HCT116 (cell line): ENCODE measurements around the gene PPP2R1B. TPM values are rescaled to one million over a fixed set of nuclear protein-coding genes. Genes with fewer than 3 reads are reported as not detected.

Source experiments
- ATAC-seq: fragments of 200-7000 bp; cut with Tn5 transposase; 2 replicates; pipeline ENCODE4 v1.9.1; 2020; ENCODE audit warnings: mild to moderate bottlenecking, moderate library complexity
- BruUV-seq: library from RNA; stranded (reverse); fragments of 400-500 nt; replicated peaks from 2 replicates; lab custom pipeline; 2021; lab: Mats Ljungman, UMichigan
- CTCF ChIA-PET: fragments of 300-600 bp; sonication (Branson Sonifier 250); formaldehyde crosslinking; loops from one replicate; lab custom pipeline; 2021; ENCODE audit warnings: antibody characterized with exemption; lab: Charles Lee
- POLR2A ChIA-PET: fragments of 300-600, 350-600 bp; sonication (Branson Sonifier 250); formaldehyde crosslinking; loops from one replicate; lab custom pipeline; 2021; ENCODE audit warnings: antibody characterized with exemption; lab: Charles Lee
- RAD21 ChIA-PET, 2 experiments: fragments of 300-600 bp; sonication (Branson Sonifier 250); formaldehyde crosslinking; loops; one replicate each; lab custom pipeline; 2023; ENCODE audit warnings: low total read pairs in 2 of 2; ENCODE audit not compliant: uncharacterized antibody in 2 of 2, unreplicated experiment in 2 of 2, low non-redundant PET in 1 of 2; lab: Charles Lee
- DNase-seq: peaks from one replicate; pipeline ENCODE4 v3.0.0-alpha.2; 2010; ENCODE audit warnings: low read depth, low spot score
- H2AFZ ChIP-seq: fragments of 200-600 bp; shearing (Covaris generic), sonication (generic); 2 replicates; pipeline ENCODE4 v1.6.1; 2017; ENCODE audit warnings: low read depth, mixed run types, mixed read lengths, antibody characterized with exemption, low read length; ENCODE audit not compliant: poor library complexity, severe bottlenecking
- H3K27ac ChIP-seq: 2 replicates; pipeline ENCODE4 v1.5.1; 2012; ENCODE audit warnings: low read depth, low read length
- H3K27me3 ChIP-seq: fragments of 200-600 bp; sonication (generic); 2 replicates; pipeline ENCODE4 v1.6.1; 2016; ENCODE audit warnings: mixed run types, low read length, mixed read lengths; ENCODE audit not compliant: insufficient read depth
- H3K36me3 ChIP-seq, 2 experiments: fragments of 200-500 bp in 1 of 2; fragments of 200-600 bp in 1 of 2; sonication (Bioruptor generic) in 1 of 2; sonication (generic) in 1 of 2; 2 replicates each; pipeline versions ENCODE4 v1.5.1 to v1.6.1; 2014 to 2016; ENCODE audit warnings: low read length in 2 of 2, inconsistent platforms in 1 of 2, mixed read lengths in 1 of 2, mixed run types in 1 of 2; ENCODE audit not compliant: insufficient read depth in 2 of 2, control insufficient read depth in 1 of 2
- H3K4me1 ChIP-seq, 2 experiments: fragments of 200-600 bp in 1 of 2; sonication (generic) in 1 of 2; 2 replicates each; pipeline versions ENCODE4 v1.5.1 to v1.6.1; 2012 to 2017; ENCODE audit warnings: low read length in 2 of 2, inconsistent platforms in 1 of 2, mild to moderate bottlenecking in 1 of 2, mixed read lengths in 1 of 2, mixed run types in 1 of 2, moderate library complexity in 1 of 2; ENCODE audit not compliant: insufficient read depth in 2 of 2, control insufficient read depth in 1 of 2
- H3K4me2 ChIP-seq: fragments of 200-600 bp; sonication (generic); 2 replicates; pipeline ENCODE4 v1.6.1; 2017; ENCODE audit warnings: mixed run types, low read length, mixed read lengths
- H3K4me3 ChIP-seq, 2 experiments: fragments of 200-600 bp in 1 of 2; sonication (generic) in 1 of 2; replicated peaks in 1 of 2; 2 replicates each; pipeline ENCODE4 v1.5.1; 2011 to 2016; ENCODE audit warnings: low read length in 2 of 2, control low read depth in 1 of 2, low read depth in 1 of 2, mild to moderate bottlenecking in 1 of 2, mixed read lengths in 1 of 2, mixed run types in 1 of 2
- H3K79me2 ChIP-seq: fragments of 200-600 bp; sonication (generic); 2 replicates; pipeline ENCODE4 v1.6.1; 2017; ENCODE audit warnings: mild to moderate bottlenecking, mixed run types, low read length, moderate library complexity, mixed read lengths; ENCODE audit not compliant: insufficient read depth
- H3K9ac ChIP-seq: fragments of 200-600 bp; sonication (generic); 2 replicates; pipeline ENCODE4 v1.6.1; 2016; ENCODE audit warnings: low read length, mixed read lengths
- H3K9me2 ChIP-seq: fragments of 200-600 bp; sonication (generic), shearing (Covaris generic); 2 replicates; pipeline ENCODE4 v1.6.1; 2017; ENCODE audit warnings: mixed run types, mild to moderate bottlenecking, moderate library complexity; ENCODE audit not compliant: insufficient read depth
- H3K9me3 ChIP-seq, 2 experiments: fragments of 200-500 bp in 1 of 2; fragments of 200-600 bp in 1 of 2; sonication (Bioruptor generic) in 1 of 2; sonication (generic) in 1 of 2; 2 replicates each; pipeline ENCODE4 v1.6.1; 2014 to 2017; ENCODE audit warnings: low read length in 2 of 2, mixed read lengths in 2 of 2, inconsistent platforms in 1 of 2, low read depth in 1 of 2, mild to moderate bottlenecking in 1 of 2, mixed run types in 1 of 2, moderate library complexity in 1 of 2; ENCODE audit not compliant: control insufficient read depth in 1 of 2, insufficient read depth in 1 of 2
- H4K20me1 ChIP-seq: fragments of 200-600 bp; sonication (generic), shearing (Covaris generic); 2 replicates; pipeline ENCODE4 v1.6.1; 2017; ENCODE audit warnings: mixed run types, mild to moderate bottlenecking, moderate library complexity; ENCODE audit not compliant: insufficient read depth
- ATF3 ChIP-seq: IDR thresholded peaks from 2 replicates; pipeline ENCODE4 v1.6.1; 2012
- CEBPB ChIP-seq: IDR thresholded peaks from 2 replicates; pipeline ENCODE4 v1.6.1; 2012; ENCODE audit warnings: low read depth
- CTCF ChIP-seq, 3 experiments: fragments of 200-600 bp in 1 of 3; sonication (generic) in 1 of 3; IDR thresholded peaks in 2 of 3; conservative IDR thresholded peaks in 1 of 3; 2 replicates each; pipeline ENCODE4 v1.5.1; 2012 to 2017; ENCODE audit warnings: low read depth in 2 of 3, low read length in 2 of 3, antibody characterized with exemption in 1 of 3, borderline replicate concordance in 1 of 3, control low read depth in 1 of 3, mild to moderate bottlenecking in 1 of 3, mixed read lengths in 1 of 3, mixed run types in 1 of 3, moderate library complexity in 1 of 3; ENCODE audit not compliant: insufficient read depth in 1 of 3
- EGR1 ChIP-seq: IDR thresholded peaks from 2 replicates; pipeline ENCODE4 v1.6.1; 2012; ENCODE audit warnings: low read depth
- ELF1 ChIP-seq: IDR thresholded peaks from 2 replicates; pipeline ENCODE4 v1.6.1; 2012; ENCODE audit warnings: low read depth, borderline replicate concordance
- EZH2 ChIP-seq: fragments of 200-600 bp; sonication (generic); IDR thresholded peaks from 2 replicates; pipeline ENCODE4 v1.6.1; 2017; ENCODE audit warnings: antibody characterized with exemption, mixed run types
- JUND ChIP-seq: IDR thresholded peaks from 2 replicates; pipeline ENCODE4 v1.6.1; 2012
- POLR2AphosphoS5 ChIP-seq: IDR thresholded peaks from 2 replicates; pipeline ENCODE4 v1.6.1; 2011; ENCODE audit warnings: mild to moderate bottlenecking, low read depth, low read length, moderate library complexity
- SP1 ChIP-seq: IDR thresholded peaks from 2 replicates; pipeline ENCODE4 v1.6.1; 2012; ENCODE audit warnings: low read depth
- YY1 ChIP-seq: IDR thresholded peaks from 2 replicates; pipeline ENCODE4 v1.6.1; 2011; ENCODE audit warnings: low read length, low read depth, moderate library complexity, mild to moderate bottlenecking; ENCODE audit not compliant: insufficient replicate concordance; ENCODE audit errors: extremely low read depth
- ZFX ChIP-seq: fragments of 450-650 bp; IDR thresholded peaks from 2 replicates; pipeline ENCODE4 v1.6.1; 2017
- intact Hi-C: fragments of 100-400 bp; cut with micrococcal nuclease; formaldehyde crosslinking; loops from 2 replicates; pipeline ENCODE4 v1.10.0; 2022
- total RNA-seq: library from RNA; stranded (reverse); gene quantifications from one replicate; pipeline ENCODE4 v1.2.1, GENCODE V29; 2021; ENCODE audit not compliant: unreplicated experiment
- TF ChIP-seq, protein P1 (sequence below): IDR thresholded peaks from 2 replicates; pipeline ENCODE4 v1.6.1; 2012; ENCODE audit warnings: low read depth

PPP2R1B gene
- total RNA-seq, 1 experiment from 2014 or later = 24.9 TPM

GRCh38 chr11:111730871-111731591, 35.2 kb downstream of the PPP2R1B start:
- Histone ChIP-seq H3K9ac (no peak overlapping the region), H3K79me2 (no peaks in the 10 kb centered on the region), H3K9me2 (no peaks in the 10 kb centered on the region), H3K27me3 (no peaks in the 10 kb centered on the region), H3K4me1 (peaks cover 0 to 17% of the 10 kb centered on the region in 2 experiments; a peak in 1 of 4 replicates), H3K9me3 (no peaks in the 10 kb centered on the region), H4K20me1 (no peaks in the 10 kb centered on the region), H3K27ac (no peak overlapping the region), H3K4me2 (no peak overlapping the region), H2AFZ (no peak overlapping the region), H3K36me3 (no peaks in the 10 kb centered on the region; a peak in 1 of 4 replicates), H3K4me3 (no peak overlapping the region)
- no peak for DNase-seq
- intact Hi-C loops = no loop called here
- POLR2A ChIA-PET = interaction anchor here (1.4 kb wide), 1 partner anchor 9 kb away, joined by 3 read pairs; no protein-coding TSS in a partner anchor
- RAD21 ChIA-PET = no interaction called here
- TF ChIP-seq ELF1 (no peak), ZFX (no peak; the same call in 1 of the 2 replicates)
- ATAC-seq = no peak
- CTCF ChIA-PET = no interaction called here
- BruUV-seq = no TSS peak

DNA sequence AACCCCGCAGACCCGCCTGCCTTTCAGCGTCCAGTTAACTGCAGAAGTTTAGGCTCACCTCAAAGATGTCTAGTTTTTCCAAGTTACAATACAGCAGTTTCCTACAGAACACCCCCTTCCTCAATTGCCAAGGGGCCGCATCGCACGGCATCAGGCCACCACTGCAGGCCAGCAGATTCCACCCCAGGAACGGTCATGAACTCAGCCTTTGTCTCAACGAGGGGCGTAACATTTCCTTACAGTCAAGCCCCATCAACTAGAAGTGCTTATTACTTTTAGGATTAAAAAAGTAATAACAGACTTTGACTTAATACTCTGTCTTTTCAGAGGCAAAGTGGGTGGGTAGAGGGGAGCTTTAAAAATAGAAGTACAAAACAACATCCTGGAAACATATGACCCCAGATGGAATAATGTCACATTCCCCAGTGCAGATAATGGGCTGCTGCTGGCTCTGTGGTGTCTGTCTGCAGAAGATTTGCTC, 36.3 kb downstream of the PPP2R1B start:
- Histone ChIP-seq H3K4me1 (peaks cover 0 to 6% of the 10 kb centered on the region in 2 experiments; a peak in 1 of 4 replicates), H3K4me2 (no peak overlapping the region), H2AFZ (no peak overlapping the region), H3K79me2 (no peaks in the 10 kb centered on the region), H3K9me3 (no peaks in the 10 kb centered on the region), H4K20me1 (no peaks in the 10 kb centered on the region), H3K9me2 (no peaks in the 10 kb centered on the region), H3K27me3 (no peaks in the 10 kb centered on the region), H3K9ac (no peak overlapping the region), H3K4me3 (no peak overlapping the region), H3K27ac (no peak overlapping the region), H3K36me3 (peaks cover 5 to 8% of the 10 kb centered on the region in 2 experiments; a peak in 3 of 4 replicates)
- no TSS peak for BruUV-seq
- no peak for DNase-seq
- RAD21 ChIA-PET = no interaction called here
- no peak for ATAC-seq
- no peak for TF ChIP-seq EGR1
- TF ChIP-seq JUND = no peak
- TF ChIP-seq YY1 = no peak
- TF ChIP-seq EZH2 = no peak
- TF ChIP-seq CEBPB = no peak
- TF ChIP-seq, protein P1, sequence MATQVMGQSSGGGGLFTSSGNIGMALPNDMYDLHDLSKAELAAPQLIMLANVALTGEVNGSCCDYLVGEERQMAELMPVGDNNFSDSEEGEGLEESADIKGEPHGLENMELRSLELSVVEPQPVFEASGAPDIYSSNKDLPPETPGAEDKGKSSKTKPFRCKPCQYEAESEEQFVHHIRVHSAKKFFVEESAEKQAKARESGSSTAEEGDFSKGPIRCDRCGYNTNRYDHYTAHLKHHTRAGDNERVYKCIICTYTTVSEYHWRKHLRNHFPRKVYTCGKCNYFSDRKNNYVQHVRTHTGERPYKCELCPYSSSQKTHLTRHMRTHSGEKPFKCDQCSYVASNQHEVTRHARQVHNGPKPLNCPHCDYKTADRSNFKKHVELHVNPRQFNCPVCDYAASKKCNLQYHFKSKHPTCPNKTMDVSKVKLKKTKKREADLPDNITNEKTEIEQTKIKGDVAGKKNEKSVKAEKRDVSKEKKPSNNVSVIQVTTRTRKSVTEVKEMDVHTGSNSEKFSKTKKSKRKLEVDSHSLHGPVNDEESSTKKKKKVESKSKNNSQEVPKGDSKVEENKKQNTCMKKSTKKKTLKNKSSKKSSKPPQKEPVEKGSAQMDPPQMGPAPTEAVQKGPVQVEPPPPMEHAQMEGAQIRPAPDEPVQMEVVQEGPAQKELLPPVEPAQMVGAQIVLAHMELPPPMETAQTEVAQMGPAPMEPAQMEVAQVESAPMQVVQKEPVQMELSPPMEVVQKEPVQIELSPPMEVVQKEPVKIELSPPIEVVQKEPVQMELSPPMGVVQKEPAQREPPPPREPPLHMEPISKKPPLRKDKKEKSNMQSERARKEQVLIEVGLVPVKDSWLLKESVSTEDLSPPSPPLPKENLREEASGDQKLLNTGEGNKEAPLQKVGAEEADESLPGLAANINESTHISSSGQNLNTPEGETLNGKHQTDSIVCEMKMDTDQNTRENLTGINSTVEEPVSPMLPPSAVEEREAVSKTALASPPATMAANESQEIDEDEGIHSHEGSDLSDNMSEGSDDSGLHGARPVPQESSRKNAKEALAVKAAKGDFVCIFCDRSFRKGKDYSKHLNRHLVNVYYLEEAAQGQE = no peak
- no peak for TF ChIP-seq SP1
- no peak for TF ChIP-seq ZFX
- no peak for TF ChIP-seq CTCF (IDR thresholded peaks at IDR 0.05 in 2 of 3, conservative IDR thresholded peaks at IDR 0.05 in 1 of 3; ENCODE audit: borderline replicate concordance in 1 of 3, insufficient read depth in 1 of 3, low read depth in 2 of 3, low read length in 2 of 3)
- no peak for TF ChIP-seq ATF3
- TF ChIP-seq POLR2AphosphoS5 = no peak
- intact Hi-C loops = no loop called here
- CTCF ChIA-PET = interaction anchor here (1.6 kb wide), 1 partner anchor 125 kb away, joined by 5 read pairs; no protein-coding TSS in a partner anchor
- POLR2A ChIA-PET = no interaction called here
